ENCODE data around the gene SPTLC3. TPM values are rescaled to one million over a fixed set of nuclear protein-coding genes. Genes with fewer than 3 reads are reported as not detected.

SPTLC3 gene
- not detected in 2 replicates for polyA plus RNA-seq
- not detected in 2 replicates for polyA minus RNA-seq

- Histone ChIP-seq H2AFZ (ENCODE audit: low read depth, low read length) (no peak within 1 kb of the TSS), H3K4me3 (ENCODE audit: low read length) (no peak within 1 kb of the TSS), H3K79me2 (replicated peaks; ENCODE audit: insufficient read depth, low read length) (no peaks in the 10 kb centered on the region), H3K9ac (ENCODE audit: low read length) (no peak within 1 kb of the TSS), H3K27me3 (ENCODE audit: insufficient read depth, low read depth, low read length) (no peaks in the 10 kb centered on the region), H3K4me2 (ENCODE audit: low read length) (no peak within 1 kb of the TSS), H4K20me1 (ENCODE audit: insufficient read depth) (no peaks in the 10 kb centered on the region), H3K9me2 (ENCODE audit: insufficient read depth, low read length) (no peaks in the 10 kb centered on the region), H3K9me3 (ENCODE audit: low read length) (no peaks in the 10 kb centered on the region), H3K36me3 (ENCODE audit: insufficient read depth, low read length) (no peaks in the 10 kb centered on the region), H3F3A (ENCODE audit: insufficient read depth, low read length, poor library complexity, severe bottlenecking) (no peaks in the 10 kb centered on the region), H3K27ac (ENCODE audit: low read length) (no peak within 1 kb of the TSS)
- TF ChIP-seq MXI1 (conservative IDR thresholded peaks at IDR 0.05; ENCODE audit: poor library complexity, severe bottlenecking) = no peak
- TF ChIP-seq EP300 (conservative IDR thresholded peaks at IDR 0.05; ENCODE audit: poor library complexity, severe bottlenecking) = no peak
- TF ChIP-seq CTCF (IDR thresholded peaks at IDR 0.05; ENCODE audit: poor library complexity, severe bottlenecking) = no peak
- TF ChIP-seq TAF1 (IDR thresholded peaks at IDR 0.05; ENCODE audit: low read depth) = no peak
- no peak for TF ChIP-seq REST (IDR thresholded peaks at IDR 0.05; ENCODE audit: borderline replicate concordance)
- TF ChIP-seq RAD21 (conservative IDR thresholded peaks at IDR 0.05) = no peak
- no peak for TF ChIP-seq EZH2 (IDR thresholded peaks at IDR 0.05; ENCODE audit: borderline replicate concordance, insufficient read depth, low read length, poor library complexity, severe bottlenecking)
- TF ChIP-seq SMC3 (conservative IDR thresholded peaks at IDR 0.05; ENCODE audit: poor library complexity) = no peak
- TF ChIP-seq POLR2AphosphoS5 (IDR thresholded peaks at IDR 0.05) = no peak
These were observed at the start of gene SPTLC3 for GRCh38 chr20:13008761-13009681. TSS of gene SPTLC3 (plus strand) at chr20:13008972. CDS start at chr20:13009268, 296 bp downstream.

- H3K4me2 ChIP-seq (ENCODE audit: low read length) = no peak overlapping the region
- H2AFZ ChIP-seq (ENCODE audit: low read depth, low read length) = no peak overlapping the region
- no peaks in the 10 kb centered on the region for H3K9me3 ChIP-seq (ENCODE audit: low read length)
- H3F3A ChIP-seq (ENCODE audit: insufficient read depth, low read length, poor library complexity, severe bottlenecking) = no peaks in the 10 kb centered on the region
- TF ChIP-seq RAD21 (conservative IDR thresholded peaks at IDR 0.05) = no peak
- no peak for TF ChIP-seq CTCF (IDR thresholded peaks at IDR 0.05; ENCODE audit: poor library complexity, severe bottlenecking)
- TF ChIP-seq POLR2AphosphoS5 (IDR thresholded peaks at IDR 0.05) = no peak
- no peak for TF ChIP-seq REST (IDR thresholded peaks at IDR 0.05; ENCODE audit: borderline replicate concordance)
- TF ChIP-seq MXI1 (conservative IDR thresholded peaks at IDR 0.05; ENCODE audit: poor library complexity, severe bottlenecking) = no peak
- TF ChIP-seq EZH2 (IDR thresholded peaks at IDR 0.05; ENCODE audit: borderline replicate concordance, insufficient read depth, low read length, poor library complexity, severe bottlenecking) = no peak
- no peak for TF ChIP-seq SMC3 (conservative IDR thresholded peaks at IDR 0.05; ENCODE audit: poor library complexity)
- no peak for TF ChIP-seq EP300 (conservative IDR thresholded peaks at IDR 0.05; ENCODE audit: poor library complexity, severe bottlenecking)
- no peak overlapping the region for H3K27ac ChIP-seq (ENCODE audit: low read length)
- H3K36me3 ChIP-seq (ENCODE audit: insufficient read depth, low read length) = no peaks in the 10 kb centered on the region
- H3K27me3 ChIP-seq (ENCODE audit: insufficient read depth, low read depth, low read length) = no peaks in the 10 kb centered on the region
- H4K20me1 ChIP-seq (ENCODE audit: insufficient read depth) = no peaks in the 10 kb centered on the region
- H3K4me3 ChIP-seq (ENCODE audit: low read length) = no peak overlapping the region
- H3K79me2 ChIP-seq (replicated peaks; ENCODE audit: insufficient read depth, low read length) = no peaks in the 10 kb centered on the region
- H3K9ac ChIP-seq (ENCODE audit: low read length) = no peak overlapping the region
- no peaks in the 10 kb centered on the region for H3K9me2 ChIP-seq (ENCODE audit: insufficient read depth, low read length)
These were observed 47.0 kb upstream of the SPTLC3 start for GRCh38 chr20:12961725-12962124.

Data from neural cell (in vitro differentiated cells).